ENCODE results near the gene DENND6B. TPM values are rescaled to one million over a fixed set of nuclear protein-coding genes. Genes with fewer than 3 reads are reported as not detected.
A peak's percentile ranks its signal among the peaks of the same experiment; 100 is the strongest.
"Not testable (repeated sequence)": the region's sequence is repeated elsewhere in the genome, so short reads cannot be mapped to it uniquely, and the experiment has no call there.

The DENND6B gene, protein sequence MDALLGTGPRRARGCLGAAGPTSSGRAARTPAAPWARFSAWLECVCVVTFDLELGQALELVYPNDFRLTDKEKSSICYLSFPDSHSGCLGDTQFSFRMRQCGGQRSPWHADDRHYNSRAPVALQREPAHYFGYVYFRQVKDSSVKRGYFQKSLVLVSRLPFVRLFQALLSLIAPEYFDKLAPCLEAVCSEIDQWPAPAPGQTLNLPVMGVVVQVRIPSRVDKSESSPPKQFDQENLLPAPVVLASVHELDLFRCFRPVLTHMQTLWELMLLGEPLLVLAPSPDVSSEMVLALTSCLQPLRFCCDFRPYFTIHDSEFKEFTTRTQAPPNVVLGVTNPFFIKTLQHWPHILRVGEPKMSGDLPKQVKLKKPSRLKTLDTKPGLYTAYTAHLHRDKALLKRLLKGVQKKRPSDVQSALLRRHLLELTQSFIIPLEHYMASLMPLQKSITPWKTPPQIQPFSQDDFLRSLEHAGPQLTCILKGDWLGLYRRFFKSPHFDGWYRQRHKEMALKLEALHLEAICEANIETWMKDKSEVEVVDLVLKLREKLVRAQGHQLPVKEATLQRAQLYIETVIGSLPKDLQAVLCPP
- 2.4 and 11.9 TPM in 2 replicates for total RNA-seq

DNA sequence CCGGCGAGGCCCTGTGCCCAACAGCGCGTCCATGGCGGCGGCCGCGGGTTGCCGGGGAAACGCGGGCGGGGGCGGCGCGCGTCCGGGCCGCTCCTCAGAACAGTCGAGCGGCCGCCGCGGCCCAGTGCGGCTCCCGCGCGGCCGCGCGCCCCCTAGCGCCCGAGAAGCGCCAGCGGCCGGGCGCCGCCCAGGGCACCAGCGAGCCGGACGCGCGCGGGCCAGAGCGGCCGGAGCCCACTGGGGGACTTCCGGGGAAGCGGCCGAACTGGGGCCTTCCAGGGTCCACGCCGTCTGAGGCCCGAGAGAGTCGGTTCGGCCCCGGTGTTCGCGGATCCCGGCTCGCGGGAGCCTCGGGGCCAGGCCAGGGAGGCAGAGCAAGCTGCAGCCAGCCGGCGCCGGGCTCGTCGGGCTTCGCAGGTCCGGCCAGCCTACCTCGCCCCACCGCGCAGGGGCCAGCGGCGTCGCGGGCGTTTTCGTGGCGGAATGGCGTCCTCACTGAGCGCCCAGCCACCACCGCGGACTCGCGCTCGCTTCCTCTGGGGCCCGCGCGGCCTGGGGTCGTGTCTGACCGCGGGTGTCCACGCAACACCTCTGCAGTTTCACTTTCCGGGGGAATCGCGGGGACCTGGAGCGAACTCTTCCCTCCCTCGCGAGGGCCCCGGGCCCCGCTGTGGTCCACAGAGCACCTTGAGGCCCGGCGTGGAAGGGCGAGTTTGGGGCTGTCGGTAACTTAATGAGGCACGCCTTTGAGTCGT is at the start of gene DENND6B:
DENND6B (minus strand) TSS at position 57 of the 755 bp plus-strand sequence; CDS start at position 33, 24 bp downstream.
- no peak for DNase-seq (ENCODE audit: low read depth)

DNA sequence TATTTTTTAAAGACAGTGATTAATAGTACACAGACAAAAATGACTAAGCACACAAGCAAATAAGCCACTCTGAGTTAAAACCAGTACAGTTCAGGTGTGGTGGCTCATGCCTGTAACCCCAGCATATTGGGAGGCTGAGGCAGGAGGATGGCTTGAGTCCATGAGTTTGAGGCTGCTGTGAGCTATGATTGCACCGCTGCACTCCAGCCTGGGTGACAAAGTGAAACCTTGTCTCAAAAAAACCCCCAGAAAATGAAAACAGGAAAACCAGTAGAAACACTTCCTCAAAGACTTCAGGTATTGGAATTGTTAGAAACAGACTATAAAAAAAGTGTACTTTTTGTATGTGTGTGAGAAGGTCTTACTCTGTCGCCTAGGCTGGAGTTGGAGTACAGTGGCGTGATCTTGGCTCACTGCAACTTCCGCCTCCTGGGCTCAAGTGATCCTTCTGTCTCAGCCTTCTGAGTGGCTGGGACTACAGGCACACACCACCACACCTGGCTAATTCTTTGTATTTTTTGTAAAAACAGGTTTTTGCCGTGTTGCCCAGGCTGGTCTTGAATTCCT is 49.4 kb upstream of the DENND6B start:
- DNase-seq (ENCODE audit: low read depth): no peak

DNA sequence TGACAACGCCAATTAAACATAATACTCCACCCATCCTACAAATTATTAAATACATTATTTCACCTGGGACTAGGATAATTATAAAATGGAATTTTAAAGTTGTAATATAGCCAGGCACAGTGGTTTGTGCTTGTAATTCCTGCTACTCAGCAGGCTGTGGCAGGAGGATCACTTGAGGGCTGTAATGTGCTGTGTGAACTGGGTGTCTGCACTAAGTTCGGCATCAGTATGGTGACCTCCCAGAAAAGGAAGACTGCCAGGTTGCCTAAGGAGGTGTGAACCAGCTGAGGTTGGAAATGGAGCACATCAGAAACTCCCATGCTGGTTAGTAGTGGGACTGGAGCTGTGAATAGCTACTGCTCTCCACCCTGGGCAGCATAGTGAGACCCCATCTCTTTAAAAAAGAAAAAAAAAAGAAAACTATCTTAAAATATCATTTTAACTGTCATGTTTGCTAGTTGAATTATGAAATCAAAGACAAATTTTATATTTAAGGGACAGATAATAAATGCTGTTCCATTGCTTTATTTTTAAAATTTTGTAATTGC is 44.4 kb upstream of the DENND6B start:
- no peak for DNase-seq (ENCODE audit: low read depth)

DNA sequence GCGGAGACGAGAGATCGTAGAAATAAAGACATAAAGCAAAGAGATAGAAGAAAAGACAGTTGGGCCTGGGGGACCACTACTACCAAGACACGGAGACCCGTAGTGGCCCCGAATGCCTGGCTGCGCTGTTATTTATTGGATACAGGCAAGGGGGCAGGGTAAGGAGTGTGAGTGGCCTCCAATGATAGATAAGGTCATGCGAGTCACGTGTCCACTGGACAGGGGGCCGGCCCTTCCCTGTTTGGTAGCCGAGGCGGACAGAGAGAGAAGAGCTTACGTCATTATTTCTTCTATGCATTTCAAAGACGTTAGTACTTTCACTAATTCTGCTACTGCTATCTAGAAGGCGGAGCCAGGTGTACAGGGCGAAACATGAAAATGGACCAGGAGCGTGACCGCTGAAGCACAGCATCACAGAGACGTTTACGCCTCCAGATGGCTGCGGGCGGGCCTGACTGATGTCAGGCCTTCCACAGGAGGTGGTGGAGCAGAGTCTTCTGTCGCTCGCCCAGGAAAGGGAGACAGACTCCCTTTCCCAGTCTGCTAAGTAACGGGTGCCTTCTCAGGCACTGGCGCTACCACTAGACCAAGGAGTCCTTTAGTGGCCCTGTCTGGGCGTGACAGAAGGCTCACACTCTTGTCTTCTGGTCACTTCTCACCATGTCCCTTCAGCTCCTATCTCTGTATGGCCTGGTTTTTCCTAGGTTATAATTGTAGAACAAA is 41.1 kb upstream of the DENND6B start:
- no peak for DNase-seq (ENCODE audit: low read depth)

DNA sequence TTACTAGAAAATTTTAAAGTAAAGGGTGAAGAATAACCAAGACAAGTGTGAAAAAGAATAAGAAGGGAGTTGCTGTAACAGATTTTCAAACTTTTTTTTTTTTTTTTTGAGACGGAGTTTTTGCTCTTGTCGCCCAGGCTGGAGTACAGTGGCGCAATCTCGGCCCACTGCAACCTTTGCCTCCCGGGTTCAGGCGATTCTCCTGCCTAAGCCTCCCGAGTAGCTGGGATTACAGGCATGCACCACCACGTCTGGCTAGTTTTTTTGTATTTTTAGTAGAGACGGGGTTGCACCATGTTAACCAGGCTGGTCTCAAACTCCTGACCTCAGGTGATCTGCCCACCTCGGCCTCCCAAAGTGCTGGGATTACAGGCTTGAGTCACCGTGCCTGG is 37.0 kb upstream of the DENND6B start:
- not testable (repeated sequence) for DNase-seq (ENCODE audit: low read depth)

DNA sequence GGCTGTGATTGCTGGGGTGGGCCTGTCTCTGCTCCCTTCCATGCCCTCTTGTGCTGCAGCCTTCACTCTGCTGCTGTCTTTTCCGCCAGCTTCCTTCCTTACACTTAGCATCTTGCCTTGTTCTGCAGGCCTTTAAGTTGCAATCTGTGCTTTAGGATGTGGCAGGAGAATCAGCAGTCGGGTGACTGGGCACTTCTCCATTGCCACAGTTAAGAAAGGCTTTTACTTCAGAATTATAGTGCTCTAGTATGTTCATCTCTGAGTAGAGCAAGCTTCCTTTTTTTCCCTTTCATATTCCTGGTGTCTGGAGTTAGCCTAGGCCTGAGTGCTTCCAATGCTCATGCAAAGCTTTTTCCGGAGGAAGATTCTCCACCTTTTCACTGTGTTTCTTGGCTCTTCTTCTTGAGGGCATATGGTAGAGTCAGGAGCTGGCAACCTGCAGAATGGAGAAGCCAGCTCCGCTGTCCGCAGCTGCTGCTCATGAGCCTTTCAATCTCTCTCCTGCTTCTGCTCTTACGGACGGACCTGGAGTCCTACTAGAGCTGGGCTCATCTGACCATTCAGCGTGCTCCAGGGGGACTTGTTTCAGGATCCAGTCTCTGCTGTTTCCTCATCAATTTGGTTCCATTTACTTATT is 36.5 kb upstream of the DENND6B start:
- DNase-seq (ENCODE audit: low read depth): no peak

DNA sequence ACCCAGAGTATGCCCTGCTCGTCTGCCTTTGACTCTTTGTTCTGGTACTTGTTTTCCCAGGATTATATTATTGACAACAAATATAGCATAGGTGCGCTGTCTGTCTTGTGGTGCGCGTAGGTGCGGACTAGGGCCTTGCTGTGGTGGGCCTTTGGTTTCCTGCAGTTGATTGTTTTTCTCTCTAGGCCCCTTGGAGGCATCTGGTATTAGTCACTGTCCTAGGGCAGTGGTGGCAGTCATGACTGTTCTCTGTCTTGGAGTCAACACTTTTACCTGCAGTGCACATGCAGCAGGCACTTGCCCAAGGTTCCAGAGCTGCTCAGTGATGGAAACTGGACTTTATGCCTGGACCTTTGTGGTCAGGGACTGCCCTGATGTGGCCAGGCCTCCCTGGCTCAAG is 34.9 kb upstream of the DENND6B start:
- DNase-seq (ENCODE audit: low read depth): no peak

DNA sequence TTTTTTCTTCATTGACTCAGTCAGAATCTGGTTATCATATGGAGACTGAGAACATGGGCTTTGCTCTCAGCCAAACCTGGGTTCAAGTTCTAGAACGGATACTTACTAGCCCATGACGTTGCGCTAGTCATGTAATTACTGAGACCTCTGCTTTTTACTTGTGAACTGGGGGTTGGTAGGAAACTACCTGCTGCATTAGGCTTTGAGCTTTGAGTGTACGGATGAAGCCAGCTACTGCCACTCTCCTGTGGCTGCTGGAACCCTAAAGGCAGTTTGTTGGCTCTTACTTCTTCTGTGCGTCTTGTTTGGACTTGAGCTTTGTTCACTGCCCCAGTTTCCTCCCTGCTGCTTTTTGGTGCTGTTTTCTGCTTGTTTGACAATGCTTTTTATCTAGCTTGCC is 34.4 kb upstream of the DENND6B start:
- no peak for DNase-seq (ENCODE audit: low read depth)

DNA sequence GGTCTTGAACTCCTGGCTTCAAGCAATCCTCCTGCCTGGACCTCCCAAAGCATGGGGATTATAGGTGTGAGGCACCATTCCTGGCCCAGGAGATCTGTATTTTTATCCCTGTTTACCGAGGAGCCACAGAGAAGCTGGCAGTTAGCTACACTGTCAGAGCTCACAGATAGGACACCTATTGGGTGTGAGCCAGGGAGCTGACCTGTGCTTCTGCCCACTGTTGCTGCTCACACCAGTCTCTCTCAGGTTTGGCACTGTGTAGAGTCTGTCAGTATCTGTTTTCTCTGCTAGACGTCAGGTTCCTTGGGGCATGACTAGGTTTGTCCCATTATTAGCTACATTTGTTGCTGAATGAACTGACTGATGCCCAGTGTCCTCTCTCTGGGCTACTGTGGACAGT is 33.8 kb upstream of the DENND6B start:
- DNase-seq (ENCODE audit: low read depth): no peak

DNA sequence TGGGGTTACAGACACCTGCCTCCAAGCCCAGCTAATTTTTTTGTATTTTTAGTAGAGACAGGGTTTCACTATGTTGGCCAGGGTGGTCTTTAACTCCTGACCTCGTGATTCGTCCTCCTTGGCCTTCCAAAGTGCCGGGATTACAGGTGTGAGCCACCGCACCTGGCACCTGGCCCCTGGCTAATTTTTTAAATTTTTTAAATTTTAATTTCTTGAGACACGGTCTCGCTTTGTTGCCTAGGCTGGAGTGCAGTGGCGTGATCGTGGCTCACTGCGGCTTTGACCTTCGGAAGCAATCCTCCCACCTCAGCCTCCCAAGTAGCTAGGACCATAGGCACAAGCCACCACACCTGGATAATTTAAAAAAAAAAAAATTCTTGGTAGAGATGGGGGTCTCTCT is 30.9 kb upstream of the DENND6B start:
- DNase-seq (ENCODE audit: low read depth): no peak

DNA sequence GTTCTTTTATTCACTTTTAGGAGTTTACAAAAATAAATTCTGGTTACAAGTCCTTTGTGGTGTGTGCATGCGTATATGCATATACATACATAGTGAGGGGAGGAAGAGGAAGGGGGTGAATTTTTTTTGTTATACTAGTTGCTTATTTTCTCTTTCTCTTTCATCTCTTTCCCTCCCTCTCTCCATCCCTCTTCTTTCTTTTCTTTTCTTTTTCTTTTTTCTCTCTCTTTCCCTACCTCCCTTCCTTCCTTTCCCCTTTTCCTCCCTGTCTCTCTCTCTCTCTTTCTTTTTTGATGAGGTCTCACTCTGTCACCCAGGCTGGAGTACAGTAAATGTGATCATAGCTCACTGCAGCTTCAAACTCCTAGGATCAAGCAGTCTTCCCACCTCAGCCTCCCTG is 30.4 kb upstream of the DENND6B start:
- DNase-seq (ENCODE audit: low read depth): no peak

DNA sequence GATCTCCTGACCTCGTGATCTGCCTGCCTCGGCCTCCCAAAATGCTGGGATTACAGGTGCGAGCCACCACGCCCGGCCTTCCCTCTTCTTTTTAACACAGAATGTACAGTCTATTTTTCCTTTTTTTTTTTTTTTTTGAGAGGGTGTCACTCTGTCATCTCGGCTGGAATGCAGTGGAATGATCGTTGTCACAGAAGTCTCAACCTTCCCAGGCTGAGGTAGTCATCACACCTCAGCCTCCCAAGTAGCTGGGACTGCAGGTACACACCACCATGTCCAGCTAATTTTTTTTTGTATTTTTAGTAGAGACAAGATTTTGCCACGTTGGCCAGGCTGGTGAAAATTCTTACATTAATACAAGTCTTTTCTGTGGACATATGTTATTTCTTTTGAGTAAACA is 29.4 kb upstream of the DENND6B start:
- DNase-seq (ENCODE audit: low read depth): no peak

DNA sequence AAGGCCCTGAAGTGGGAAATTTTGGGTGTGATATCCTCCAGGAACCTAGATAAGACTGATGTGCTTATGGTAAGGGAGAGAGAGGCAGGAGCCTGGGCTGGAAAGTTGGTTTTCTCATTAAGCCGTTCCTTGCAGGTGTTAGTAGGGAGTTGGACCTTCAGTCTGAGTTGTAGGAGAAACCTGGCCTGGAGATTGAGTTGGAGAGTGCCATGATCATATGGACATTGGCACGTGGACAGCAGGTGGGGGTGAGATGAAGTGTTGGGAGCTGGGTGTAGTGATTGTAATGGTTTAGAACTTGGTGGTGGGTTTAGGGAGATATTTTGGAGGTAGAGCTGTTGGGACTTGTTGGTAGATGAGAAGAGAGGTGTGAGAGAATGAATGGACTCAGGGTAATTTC is 21.2 kb upstream of the DENND6B start:
- DNase-seq (ENCODE audit: low read depth): no peak

DNA sequence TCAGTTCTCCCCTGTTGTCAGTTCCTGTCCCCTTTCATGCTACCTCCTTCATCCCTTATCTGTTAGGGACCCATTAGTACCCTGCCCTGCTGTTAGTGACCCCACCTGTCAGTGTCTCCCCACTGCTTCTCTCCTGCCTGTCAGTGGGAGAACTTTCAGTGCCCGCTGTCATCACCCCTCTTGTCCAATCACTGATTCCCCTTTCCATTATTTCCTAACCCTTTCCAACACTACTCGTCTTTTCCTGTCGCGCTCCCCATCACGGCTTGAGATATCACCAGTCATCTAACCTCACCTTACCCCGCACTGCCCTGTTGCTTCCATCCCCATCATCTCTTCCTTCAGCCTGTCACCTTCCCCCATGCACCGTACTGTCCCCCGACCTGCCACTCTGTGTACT is 20.3 kb upstream of the DENND6B start:
- DNase-seq (ENCODE audit: low read depth): no peak

DNA sequence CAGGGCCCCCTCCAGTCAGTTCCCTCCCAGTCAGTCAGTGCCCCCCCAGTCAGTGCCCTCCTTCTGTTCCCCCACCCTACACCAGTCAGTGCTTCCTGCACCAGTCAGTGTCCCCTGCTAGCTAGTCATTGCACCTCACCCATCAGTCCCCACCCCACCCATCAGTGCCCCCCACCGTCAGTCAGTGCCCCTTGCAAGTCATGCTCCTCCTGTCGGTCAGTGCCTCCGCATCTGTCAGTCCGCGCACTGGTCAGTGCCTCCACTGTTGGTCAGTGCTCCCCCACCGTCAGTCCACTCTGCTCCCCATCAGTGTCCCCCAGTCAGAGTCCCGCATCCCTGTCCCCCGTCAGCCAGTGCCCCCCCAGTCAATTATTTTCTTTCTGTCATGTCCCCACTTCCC is 19.7 kb upstream of the DENND6B start:
- no peak for DNase-seq (ENCODE audit: low read depth)

DNA sequence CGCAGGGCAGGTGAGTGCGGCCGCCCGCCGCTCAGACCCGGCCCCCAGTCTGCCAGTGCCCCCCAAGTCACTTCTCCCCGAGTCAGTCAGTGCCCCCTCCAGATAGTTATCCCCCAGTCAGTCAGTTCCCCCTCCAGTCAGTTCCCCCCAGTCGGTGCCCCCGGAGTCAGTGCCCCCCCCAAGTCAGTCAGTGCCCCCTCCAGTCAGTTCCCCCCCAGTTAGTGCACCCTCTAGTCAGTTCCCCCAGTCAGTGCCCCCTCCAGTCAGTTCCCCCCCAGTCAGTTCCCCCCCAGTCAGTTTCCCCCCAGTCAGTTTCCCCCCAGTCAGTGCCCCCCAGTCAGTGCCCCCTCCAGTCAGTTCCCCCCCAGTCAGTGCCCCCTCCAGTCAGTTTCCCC is 16.7 kb upstream of the DENND6B start:
- DNase-seq (ENCODE audit: low read depth): no peak

DNA sequence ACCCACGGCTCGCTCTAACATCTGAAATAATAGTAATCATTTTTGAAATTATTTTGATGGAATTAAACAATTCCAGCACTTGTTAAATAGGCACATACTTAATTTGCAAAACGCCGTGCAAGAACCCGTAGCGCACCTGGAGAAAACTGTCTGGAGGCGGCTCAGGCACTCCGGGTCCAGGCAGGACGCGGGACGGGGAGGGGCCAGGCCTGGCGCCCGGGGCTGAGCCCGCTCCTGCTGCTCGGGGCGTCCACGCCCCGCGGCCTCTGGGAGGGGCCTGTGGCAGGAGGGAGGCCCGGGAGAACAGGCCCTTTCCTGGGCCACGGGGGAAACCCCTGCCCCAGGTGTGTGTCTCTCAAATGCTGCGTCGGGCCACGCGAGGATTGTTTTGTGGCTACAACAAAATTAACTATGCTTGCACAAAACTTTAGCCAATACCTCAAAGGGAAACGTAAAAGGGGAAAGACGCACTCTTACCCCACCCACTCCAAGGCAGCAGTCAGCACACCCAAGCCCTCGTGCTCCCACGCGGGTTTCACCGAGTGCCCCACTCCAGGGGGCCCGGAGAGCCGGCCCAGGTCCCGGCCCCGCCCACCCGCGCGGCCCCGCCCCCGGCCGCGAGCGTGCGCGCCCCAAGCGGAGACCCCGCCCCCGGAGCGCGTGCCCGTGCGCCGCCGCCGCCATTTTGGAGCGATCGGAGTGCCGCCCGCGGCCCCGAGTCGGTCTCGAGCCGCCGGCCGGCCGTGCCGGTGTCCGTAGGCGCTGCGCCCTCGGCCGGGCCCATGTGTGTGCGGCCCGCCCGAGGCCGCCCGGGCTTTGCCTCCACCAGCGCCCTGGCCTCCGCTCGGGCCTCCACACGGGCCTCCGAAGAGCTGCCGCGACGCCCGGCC is 16.1 kb upstream of the DENND6B start, which contains the start of gene PPP6R2:
PPP6R2 (plus strand) TSS at position 677 of the 890 bp plus-strand sequence. CDS start 50,582 bp downstream, outside the sequence.
- no peak for DNase-seq (ENCODE audit: low read depth)

DNA sequence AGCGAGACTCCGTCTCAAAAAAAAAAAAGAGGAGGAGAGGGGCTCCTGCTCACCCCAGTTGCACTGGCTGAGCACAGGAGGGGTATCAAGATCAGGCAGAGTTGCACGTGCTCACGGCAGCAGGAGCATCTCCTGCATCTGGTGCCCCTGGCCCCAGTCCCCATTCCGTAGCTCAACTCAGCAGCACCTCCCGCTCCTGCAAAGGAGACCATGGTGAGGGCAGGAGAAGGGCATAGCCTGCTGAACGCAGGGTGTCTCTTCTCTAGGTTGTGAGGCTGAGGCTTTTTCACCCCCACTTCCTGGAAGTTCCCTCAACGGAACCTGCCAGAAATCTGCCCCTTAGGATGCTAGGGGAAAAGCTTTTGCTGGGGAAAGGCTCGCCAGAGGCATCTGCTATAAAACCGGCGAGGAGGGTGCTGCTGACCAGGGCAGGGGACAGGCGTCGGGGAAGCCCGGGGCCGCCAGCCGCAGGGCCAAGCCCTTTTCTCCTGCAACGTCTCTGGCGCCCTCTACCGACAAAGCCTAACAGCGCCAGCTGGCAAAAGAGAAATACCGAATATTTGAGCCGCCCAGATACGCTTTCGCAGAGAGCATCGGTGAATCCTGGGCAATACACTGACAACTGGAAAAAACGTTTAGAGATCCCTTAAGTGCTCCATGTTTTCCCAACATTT is 15.3 kb upstream of the DENND6B start:
- DNase-seq (ENCODE audit: low read depth): peak; percentile 62

All from renal cortical epithelial cell (primary cell).